ENCODE results near the gene LRRC71.

DNA sequence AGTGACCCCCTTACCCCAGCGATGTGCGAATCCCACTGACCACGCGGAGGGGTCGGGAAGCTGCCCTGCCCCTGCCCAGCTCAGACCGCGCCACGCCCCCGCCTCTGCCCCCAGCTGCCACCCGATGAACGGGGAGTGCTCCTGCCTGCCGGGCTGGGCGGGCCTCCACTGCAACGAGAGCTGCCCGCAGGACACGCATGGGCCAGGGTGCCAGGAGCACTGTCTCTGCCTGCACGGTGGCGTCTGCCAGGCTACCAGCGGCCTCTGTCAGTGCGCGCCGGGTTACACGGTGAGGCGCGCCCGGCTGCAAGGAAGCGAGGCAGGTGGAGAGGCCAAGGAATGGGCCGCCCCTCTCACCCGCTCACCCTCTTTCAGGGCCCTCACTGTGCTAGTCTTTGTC lies 11.9 kb upstream of the LRRC71 start:
- TF ChIP-seq JUND (IDR thresholded peaks at IDR 0.05; ENCODE audit: low read depth, low read length) (no peak), BACH1 (IDR thresholded peaks at IDR 0.05; ENCODE audit: borderline replicate concordance) (no peak), SPI1 (IDR thresholded peaks at IDR 0.05; ENCODE audit: borderline replicate concordance, insufficient read depth, low read depth, low read length) (no peak), HDAC2 (IDR thresholded peaks at IDR 0.05) (no peak), TBL1XR1 (IDR thresholded peaks at IDR 0.05; ENCODE audit: low read depth, low read length) (no peak), FOXK2 (IDR thresholded peaks at IDR 0.05) (no peak), JUNB (IDR thresholded peaks at IDR 0.05) (no peak), CTCF (IDR thresholded peaks at IDR 0.05 in 2 of 3, conservative IDR thresholded peaks at IDR 0.05 in 1 of 3; ENCODE audit: control insufficient read depth in 2 of 3, extremely low read depth in 1 of 3, insufficient read depth in 1 of 3, low read depth in 3 of 3, low read length in 3 of 3) (no peak), ZNF24 (IDR thresholded peaks at IDR 0.05) (no peak), ELK1 (IDR thresholded peaks at IDR 0.05; ENCODE audit: low read depth, low read length) (no peak), RAD21 (IDR thresholded peaks at IDR 0.05; ENCODE audit: insufficient read depth, low read depth, low read length) (no peak), EZH2 (IDR thresholded peaks at IDR 0.05; ENCODE audit: borderline replicate concordance, control insufficient read depth, low read depth, low read length) (no peak), PBX3 (IDR thresholded peaks at IDR 0.05; ENCODE audit: insufficient replicate concordance, low read depth, low read length) (no peak), SIX5 (IDR thresholded peaks at IDR 0.05; ENCODE audit: low read depth, low read length, severe bottlenecking) (no peak)

All from GM12878 (cell line).